Tibial artery (tissue), 4 donors: ENCODE data around the gene CARMIL1.

Source experiments
- DNase-seq, 2 donors: peaks; one replicate each; pipeline ENCODE4 v3.0.0-alpha.2; 2019
- H3K27ac ChIP-seq, 2 donors: fragments of 200-600 bp; sonication (generic) in 1 of 2; 1 replicate in 1 of 2; 2 replicates in 1 of 2; pipeline ENCODE4 v1.5.1; 2018 to 2019; ENCODE audit warnings: mild to moderate bottlenecking in 1 of 2
- H3K27me3 ChIP-seq, 2 donors: fragments of 200-600 bp; sonication (generic) in 1 of 2; one replicate each; pipeline versions ENCODE4 v1.5.1 to v1.6.0; 2016 to 2019
- H3K36me3 ChIP-seq, 3 donors: fragments of 200-600 bp; sonication (generic) in 2 of 3; one replicate each; pipeline ENCODE4 v1.5.1; 2016 to 2019; ENCODE audit warnings: mild to moderate bottlenecking in 2 of 3
- H3K4me1 ChIP-seq, 4 donors: fragments of 200-600 bp; sonication (generic) in 2 of 4; 1 replicate in 3 of 4; 2 replicates in 1 of 4; pipeline ENCODE4 v1.5.1; 2016 to 2019
- H3K4me3 ChIP-seq, 2 donors: fragments of 200-600 bp; sonication (generic) in 1 of 2; 1 replicate in 1 of 2; 2 replicates in 1 of 2; pipeline ENCODE4 v1.5.1; 2018 to 2019; ENCODE audit warnings: mild to moderate bottlenecking in 2 of 2
- H3K9me3 ChIP-seq, 3 donors: fragments of 200-600 bp; sonication (generic) in 1 of 3; one replicate each; pipeline ENCODE4 v1.5.1; 2016 to 2019
- intact Hi-C: fragments of 100-400 bp; cut with DNase I; formaldehyde crosslinking; loops from one replicate; pipeline ENCODE4 v1.15.0; 2023; ENCODE audit warnings: low total_unique reads
- TF ChIP-seq, protein P1 (sequence below), 2 experiments: fragments of 200-600 bp in 1 of 2; fragments of 450-650 bp in 1 of 2; IDR thresholded peaks; one replicate each; pipeline ENCODE4 v1.5.1; 2017 to 2019; ENCODE audit warnings: antibody characterized with exemption in 2 of 2, mild to moderate bottlenecking in 1 of 2, moderate library complexity in 1 of 2

The CARMIL1 gene

GRCh38 chr6:25462235-25462897, 183.2 kb downstream of the CARMIL1 start:
- intact Hi-C loops: no loop called here
- Histone ChIP-seq H3K36me3 (no peaks in the 10 kb centered on the region), H3K27me3 (no peaks in the 10 kb centered on the region), H3K27ac (no peak overlapping the region), H3K4me1 (peaks cover 0 to 9% (median 0%) of the 10 kb centered on the region in 4 donors), H3K4me3 (no peak overlapping the region), H3K9me3 (no peaks in the 10 kb centered on the region)
- TF ChIP-seq, protein P1, sequence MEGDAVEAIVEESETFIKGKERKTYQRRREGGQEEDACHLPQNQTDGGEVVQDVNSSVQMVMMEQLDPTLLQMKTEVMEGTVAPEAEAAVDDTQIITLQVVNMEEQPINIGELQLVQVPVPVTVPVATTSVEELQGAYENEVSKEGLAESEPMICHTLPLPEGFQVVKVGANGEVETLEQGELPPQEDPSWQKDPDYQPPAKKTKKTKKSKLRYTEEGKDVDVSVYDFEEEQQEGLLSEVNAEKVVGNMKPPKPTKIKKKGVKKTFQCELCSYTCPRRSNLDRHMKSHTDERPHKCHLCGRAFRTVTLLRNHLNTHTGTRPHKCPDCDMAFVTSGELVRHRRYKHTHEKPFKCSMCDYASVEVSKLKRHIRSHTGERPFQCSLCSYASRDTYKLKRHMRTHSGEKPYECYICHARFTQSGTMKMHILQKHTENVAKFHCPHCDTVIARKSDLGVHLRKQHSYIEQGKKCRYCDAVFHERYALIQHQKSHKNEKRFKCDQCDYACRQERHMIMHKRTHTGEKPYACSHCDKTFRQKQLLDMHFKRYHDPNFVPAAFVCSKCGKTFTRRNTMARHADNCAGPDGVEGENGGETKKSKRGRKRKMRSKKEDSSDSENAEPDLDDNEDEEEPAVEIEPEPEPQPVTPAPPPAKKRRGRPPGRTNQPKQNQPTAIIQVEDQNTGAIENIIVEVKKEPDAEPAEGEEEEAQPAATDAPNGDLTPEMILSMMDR (IDR thresholded peaks at IDR 0.05): no peak
- no peak for DNase-seq

DNA sequence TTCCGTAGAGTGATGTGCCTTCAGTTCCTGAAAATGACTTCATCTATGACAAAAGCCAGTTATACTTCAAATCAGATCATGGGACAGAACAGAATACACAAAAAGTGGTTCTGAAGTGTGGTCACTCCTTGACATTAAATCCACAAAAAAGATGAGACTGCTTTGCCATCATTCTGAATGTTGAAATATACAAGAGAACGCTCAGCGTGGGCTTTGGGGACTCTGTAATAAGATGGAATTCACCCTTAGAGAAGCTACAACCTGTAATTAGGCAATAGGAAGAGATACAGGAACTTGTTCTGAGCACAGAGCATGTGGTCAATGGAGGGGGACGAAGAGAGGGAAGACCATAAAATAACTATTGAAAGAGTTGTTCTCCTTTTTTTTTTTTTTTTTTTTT, 184.3 kb downstream of the CARMIL1 start:
- intact Hi-C loops: no loop called here
- DNase-seq: no peak
- Histone ChIP-seq H3K27me3 (no peaks in the 10 kb centered on the region), H3K4me3 (no peak overlapping the region), H3K9me3 (no peaks in the 10 kb centered on the region), H3K36me3 (no peaks in the 10 kb centered on the region), H3K27ac (no peak overlapping the region), H3K4me1 (peaks cover 0 to 15% (median 0%) of the 10 kb centered on the region in 4 donors)
- TF ChIP-seq, protein P1 (IDR thresholded peaks at IDR 0.05): no peak

DNA sequence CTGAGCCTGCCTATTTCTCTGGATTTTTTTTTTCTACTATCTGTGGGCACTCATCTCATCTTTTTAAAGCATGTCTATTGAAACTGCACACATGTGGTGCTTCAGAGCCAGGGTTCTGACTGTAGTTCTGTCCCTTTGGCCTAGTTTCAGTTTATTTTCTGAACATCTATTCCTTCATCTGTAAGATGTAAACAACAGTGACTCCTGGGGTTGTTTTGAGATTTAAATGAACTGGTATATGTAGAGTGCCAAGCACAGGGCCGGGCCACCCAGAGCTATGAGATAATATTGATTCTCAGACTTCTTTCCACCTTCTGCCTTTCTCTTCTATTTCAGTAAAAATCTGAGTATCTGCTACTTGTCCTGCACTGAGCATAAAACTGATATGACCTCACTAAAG, 185.1 kb downstream of the CARMIL1 start:
- DNase-seq: no peak
- H3K4me3 ChIP-seq: no peak overlapping the region
- intact Hi-C loops: no loop called here
- H3K36me3 ChIP-seq: no peaks in the 10 kb centered on the region
- H3K27ac ChIP-seq: no peak overlapping the region
- no peaks in the 10 kb centered on the region for H3K9me3 ChIP-seq
- peaks cover 0 to 21% (median 0%) of the 10 kb centered on the region in 4 donors for H3K4me1 ChIP-seq
- TF ChIP-seq, protein P1 (IDR thresholded peaks at IDR 0.05): no peak
- H3K27me3 ChIP-seq: no peaks in the 10 kb centered on the region

GRCh38 chr6:25465941-25466340, 186.8 kb downstream of the CARMIL1 start:
- no peak for DNase-seq
- H3K36me3 ChIP-seq: no peaks in the 10 kb centered on the region
- H3K27ac ChIP-seq: no peak overlapping the region
- H3K9me3 ChIP-seq: no peaks in the 10 kb centered on the region
- H3K27me3 ChIP-seq: no peaks in the 10 kb centered on the region
- intact Hi-C loops: no loop called here
- H3K4me3 ChIP-seq: no peak overlapping the region
- TF ChIP-seq, protein P1 (IDR thresholded peaks at IDR 0.05): no peak
- H3K4me1 ChIP-seq: peaks cover 0 to 24% (median 0%) of the 10 kb centered on the region in 4 donors

GRCh38 chr6:25468881-25469280, 189.7 kb downstream of the CARMIL1 start:
- Histone ChIP-seq H3K4me1 (peaks cover 0 to 24% (median 0%) of the 10 kb centered on the region in 4 donors), H3K9me3 (no peaks in the 10 kb centered on the region), H3K36me3 (peaks cover 13 to 23% (median 14%) of the 10 kb centered on the region in 3 donors), H3K27me3 (no peaks in the 10 kb centered on the region), H3K27ac (no peak overlapping the region), H3K4me3 (no peak overlapping the region)
- DNase-seq: no peak
- TF ChIP-seq, protein P1 (IDR thresholded peaks at IDR 0.05): no peak
- intact Hi-C loops: no loop called here
